ENCODE data around the gene COX11. TPM values are rescaled to one million over a fixed set of nuclear protein-coding genes. Genes with fewer than 3 reads are reported as not detected.

COX11 gene
- total and polyA plus RNA-seq, 8 donors: 18.5 to 95.6 (median 31.5) TPM

GRCh38 chr17:54990118-54990517, 21.7 kb upstream of the COX11 start:
- no peak for DNase-seq
- intact Hi-C loops (cut with DNase I; ENCODE audit: low total_unique reads): loop anchor here (5.0 kb wide), 1 partner anchor 367 kb away; no protein-coding TSS in a partner anchor
- Histone ChIP-seq H3K27ac (no peak overlapping the region), H3K27me3 (no peaks in the 10 kb centered on the region), H3K9me3 (no peaks in the 10 kb centered on the region), H3K4me1 (no peaks in the 10 kb centered on the region), H3K4me3 (no peak overlapping the region), H3K36me3 (peaks cover 0 to 12% (median 7%) of the 10 kb centered on the region in 4 donors)
- TF ChIP-seq POLR2AphosphoS5 (IDR thresholded peaks at IDR 0.05) (no peak), EP300 (IDR thresholded peaks at IDR 0.05) (no peak), CTCF (IDR thresholded peaks at IDR 0.05) (no peak), POLR2A (IDR thresholded peaks at IDR 0.05) (no peak)
- 94 to 99% (median 95%) methylated on average over 4 of the region's 4 CpGs for WGBS, 5 donors

GRCh38 chr17:54985476-54985875, 17.0 kb upstream of the COX11 start:
- intact Hi-C loops (cut with DNase I; ENCODE audit: low total_unique reads): no loop called here
- Histone ChIP-seq H3K9me3 (peaks cover 0 to 3% (median 2%) of the 10 kb centered on the region in 4 donors), H3K27me3 (no peaks in the 10 kb centered on the region), H3K27ac (no peak overlapping the region), H3K4me1 (peaks cover 0 to 8% (median 0%) of the 10 kb centered on the region in 4 donors), H3K36me3 (peaks cover 0 to 6% (median 3%) of the 10 kb centered on the region in 4 donors), H3K4me3 (no peak overlapping the region)
- DNase-seq: no peak
- 73 to 97% (median 94%) methylated on average over 1 of the region's 1 CpG for WGBS, 5 donors
- TF ChIP-seq CTCF (IDR thresholded peaks at IDR 0.05) (no peak), POLR2A (IDR thresholded peaks at IDR 0.05) (no peak), EP300 (IDR thresholded peaks at IDR 0.05) (no peak)

- TF ChIP-seq POLR2A (IDR thresholded peaks at IDR 0.05) (no peak), EP300 (IDR thresholded peaks at IDR 0.05) (no peak), CTCF (IDR thresholded peaks at IDR 0.05) (no peak), POLR2AphosphoS5 (IDR thresholded peaks at IDR 0.05) (no peak)
- H3K4me3 ChIP-seq: no peak overlapping the region
- peak overlapping the region in 1 of 5 donors; percentile 0 for H3K27ac ChIP-seq
- no peaks in the 10 kb centered on the region for H3K27me3 ChIP-seq
- peaks cover 0 to 12% (median 3%) of the 10 kb centered on the region in 4 donors for H3K9me3 ChIP-seq
- intact Hi-C loops (cut with DNase I; ENCODE audit: low total_unique reads): no loop called here
- peaks cover 0 to 12% (median 0%) of the 10 kb centered on the region in 4 donors for H3K4me1 ChIP-seq
- H3K36me3 ChIP-seq: peaks cover 0 to 9% (median 3%) of the 10 kb centered on the region in 4 donors
- DNase-seq: no peak
These were observed 14.8 kb upstream of the COX11 start for GRCh38 chr17:54983260-54983659.

GRCh38 chr17:54982399-54982798, 13.9 kb upstream of the COX11 start:
- peaks cover 0 to 12% (median 3%) of the 10 kb centered on the region in 4 donors for H3K9me3 ChIP-seq
- TF ChIP-seq EP300 (IDR thresholded peaks at IDR 0.05): no peak
- intact Hi-C loops (cut with DNase I; ENCODE audit: low total_unique reads): no loop called here
- peaks cover 0 to 9% (median 3%) of the 10 kb centered on the region in 4 donors for H3K36me3 ChIP-seq
- H3K4me1 ChIP-seq: peaks cover 0 to 12% (median 0%) of the 10 kb centered on the region in 4 donors
- no peaks in the 10 kb centered on the region for H3K27me3 ChIP-seq
- no peak for DNase-seq
- peak overlapping the region in 2 of 5 donors; percentile 0 to 15 for H3K27ac ChIP-seq
- H3K4me3 ChIP-seq: no peak overlapping the region

GRCh38 chr17:54980375-54980774, 11.9 kb upstream of the COX11 start:
- DNase-seq: no peak

More at GRCh38 chr17:54980375-54980774, 11.9 kb upstream of the COX11 start:
- intact Hi-C loops (cut with DNase I; ENCODE audit: low total_unique reads): no loop called here
- H3K27me3 ChIP-seq: no peaks in the 10 kb centered on the region
- TF ChIP-seq CTCF (IDR thresholded peaks at IDR 0.05): no peak
- no peak for TF ChIP-seq POLR2A (IDR thresholded peaks at IDR 0.05)
- no peak for TF ChIP-seq EP300 (IDR thresholded peaks at IDR 0.05)
- no peak for TF ChIP-seq POLR2AphosphoS5 (IDR thresholded peaks at IDR 0.05)
- 57 to 96% (median 69%) methylated on average over 3 of the region's 3 CpGs for WGBS, 5 donors
- peaks cover 0 to 12% (median 3%) of the 10 kb centered on the region in 4 donors for H3K9me3 ChIP-seq
- no peak overlapping the region for H3K4me3 ChIP-seq
- H3K36me3 ChIP-seq: peaks cover 0 to 5% (median 0%) of the 10 kb centered on the region in 4 donors
- peaks cover 0 to 12% (median 0%) of the 10 kb centered on the region in 4 donors for H3K4me1 ChIP-seq
- H3K27ac ChIP-seq: no peak overlapping the region
